ENCODE data around the gene ROBO1.

- TF ChIP-seq POLR2A (IDR thresholded peaks at IDR 0.05) (no peak), POLR2AphosphoS5 (IDR thresholded peaks at IDR 0.05; ENCODE audit: insufficient read depth in 1 of 2, low read depth in 1 of 2) (no peak)
- TF ChIP-seq, protein P1, sequence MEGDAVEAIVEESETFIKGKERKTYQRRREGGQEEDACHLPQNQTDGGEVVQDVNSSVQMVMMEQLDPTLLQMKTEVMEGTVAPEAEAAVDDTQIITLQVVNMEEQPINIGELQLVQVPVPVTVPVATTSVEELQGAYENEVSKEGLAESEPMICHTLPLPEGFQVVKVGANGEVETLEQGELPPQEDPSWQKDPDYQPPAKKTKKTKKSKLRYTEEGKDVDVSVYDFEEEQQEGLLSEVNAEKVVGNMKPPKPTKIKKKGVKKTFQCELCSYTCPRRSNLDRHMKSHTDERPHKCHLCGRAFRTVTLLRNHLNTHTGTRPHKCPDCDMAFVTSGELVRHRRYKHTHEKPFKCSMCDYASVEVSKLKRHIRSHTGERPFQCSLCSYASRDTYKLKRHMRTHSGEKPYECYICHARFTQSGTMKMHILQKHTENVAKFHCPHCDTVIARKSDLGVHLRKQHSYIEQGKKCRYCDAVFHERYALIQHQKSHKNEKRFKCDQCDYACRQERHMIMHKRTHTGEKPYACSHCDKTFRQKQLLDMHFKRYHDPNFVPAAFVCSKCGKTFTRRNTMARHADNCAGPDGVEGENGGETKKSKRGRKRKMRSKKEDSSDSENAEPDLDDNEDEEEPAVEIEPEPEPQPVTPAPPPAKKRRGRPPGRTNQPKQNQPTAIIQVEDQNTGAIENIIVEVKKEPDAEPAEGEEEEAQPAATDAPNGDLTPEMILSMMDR (IDR thresholded peaks at IDR 0.05), result no peak
These were observed 343.0 kb downstream of the ROBO1 start for GRCh38 chr3:79424811-79425210.

Measured in vagina (tissue), 2 donors.